ENCODE results near the gene GPR21. TPM values are rescaled to one million over a fixed set of nuclear protein-coding genes. Genes with fewer than 3 reads are reported as not detected.

The GPR21 gene
- total RNA-seq, 1 donor from 2014 or later = not detected

DNA sequence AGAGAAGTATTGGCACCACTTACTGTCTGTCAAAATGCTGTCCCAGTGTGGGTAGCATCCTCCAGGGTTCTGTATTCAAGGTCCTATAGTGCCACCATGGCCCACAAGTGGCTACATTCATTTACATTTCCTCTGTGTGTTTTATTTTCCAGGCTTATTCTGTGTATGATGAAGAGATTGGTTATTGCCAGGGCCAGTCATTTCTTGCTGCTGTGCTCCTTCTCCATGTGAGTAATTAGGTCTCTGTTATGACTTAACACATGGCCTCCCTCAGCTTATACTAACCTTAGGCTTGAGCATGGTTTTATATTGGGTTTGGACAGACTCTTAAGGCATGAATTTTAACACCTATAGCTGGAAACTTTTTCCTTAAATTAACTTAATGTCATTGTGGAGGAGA lies 36.7 kb downstream of the GPR21 start:
- TF ChIP-seq, protein P1, sequence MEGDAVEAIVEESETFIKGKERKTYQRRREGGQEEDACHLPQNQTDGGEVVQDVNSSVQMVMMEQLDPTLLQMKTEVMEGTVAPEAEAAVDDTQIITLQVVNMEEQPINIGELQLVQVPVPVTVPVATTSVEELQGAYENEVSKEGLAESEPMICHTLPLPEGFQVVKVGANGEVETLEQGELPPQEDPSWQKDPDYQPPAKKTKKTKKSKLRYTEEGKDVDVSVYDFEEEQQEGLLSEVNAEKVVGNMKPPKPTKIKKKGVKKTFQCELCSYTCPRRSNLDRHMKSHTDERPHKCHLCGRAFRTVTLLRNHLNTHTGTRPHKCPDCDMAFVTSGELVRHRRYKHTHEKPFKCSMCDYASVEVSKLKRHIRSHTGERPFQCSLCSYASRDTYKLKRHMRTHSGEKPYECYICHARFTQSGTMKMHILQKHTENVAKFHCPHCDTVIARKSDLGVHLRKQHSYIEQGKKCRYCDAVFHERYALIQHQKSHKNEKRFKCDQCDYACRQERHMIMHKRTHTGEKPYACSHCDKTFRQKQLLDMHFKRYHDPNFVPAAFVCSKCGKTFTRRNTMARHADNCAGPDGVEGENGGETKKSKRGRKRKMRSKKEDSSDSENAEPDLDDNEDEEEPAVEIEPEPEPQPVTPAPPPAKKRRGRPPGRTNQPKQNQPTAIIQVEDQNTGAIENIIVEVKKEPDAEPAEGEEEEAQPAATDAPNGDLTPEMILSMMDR (conservative IDR thresholded peaks at IDR 0.05; ENCODE audit: low read depth, low read length) = no peak
- H3K4me3 ChIP-seq (ENCODE audit: low read depth, low read length) = no peak overlapping the region
- no peak for DNase-seq (ENCODE audit: low read depth)

DNA sequence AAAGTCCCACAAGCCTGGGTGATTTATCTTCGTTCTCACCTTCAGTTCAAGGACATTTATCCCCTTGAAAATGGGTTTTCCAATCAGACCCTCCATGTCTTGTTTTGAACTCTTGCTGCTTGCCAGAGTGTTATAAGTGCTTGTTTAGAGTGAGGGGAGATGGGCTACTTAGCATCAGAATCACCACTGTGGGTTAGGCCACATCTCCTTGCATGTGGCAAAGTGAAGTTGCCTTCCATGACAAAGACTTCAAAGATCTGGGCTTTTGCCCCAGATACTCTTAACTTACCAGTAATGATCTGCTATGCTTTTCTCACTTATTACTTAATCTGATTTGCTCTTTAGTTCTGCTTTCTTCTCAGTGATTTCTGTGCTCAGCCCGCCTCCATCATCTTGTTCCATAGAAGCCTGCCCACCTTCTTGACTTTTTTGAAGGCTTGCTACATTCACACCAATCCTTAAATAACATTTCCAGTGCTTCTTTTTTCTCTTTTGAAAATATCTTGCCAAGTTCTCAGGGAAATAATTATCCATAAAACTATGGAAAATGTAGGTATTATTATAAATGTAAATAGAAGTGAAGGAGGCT lies 39.0 kb downstream of the GPR21 start:
- no peak overlapping the region for H3K4me3 ChIP-seq (ENCODE audit: low read depth, low read length)
- DNase-seq (ENCODE audit: low read depth) = no peak
- TF ChIP-seq, protein P1 (conservative IDR thresholded peaks at IDR 0.05; ENCODE audit: low read depth, low read length) = no peak

DNA sequence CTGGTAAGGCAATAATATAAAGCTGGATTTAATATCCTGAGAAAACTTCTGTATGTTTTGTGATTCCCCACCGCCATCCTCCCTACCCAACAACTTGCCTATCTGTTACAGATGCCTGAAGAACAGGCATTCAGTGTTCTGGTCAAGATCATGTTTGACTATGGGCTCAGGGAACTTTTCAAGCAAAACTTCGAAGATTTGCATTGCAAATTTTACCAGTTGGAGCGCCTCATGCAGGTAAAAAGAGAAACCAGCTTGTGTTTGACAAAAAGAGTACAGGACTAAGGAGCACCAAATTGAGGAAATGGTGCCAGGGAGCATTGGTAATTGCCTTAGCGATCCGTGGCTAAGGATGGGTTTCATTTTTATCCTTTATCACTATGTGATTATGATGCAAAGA lies 40.0 kb downstream of the GPR21 start:
- no peak for DNase-seq (ENCODE audit: low read depth)
- TF ChIP-seq, protein P1 (conservative IDR thresholded peaks at IDR 0.05; ENCODE audit: low read depth, low read length) = no peak
- H3K4me3 ChIP-seq (ENCODE audit: low read depth, low read length) = no peak overlapping the region

DNA sequence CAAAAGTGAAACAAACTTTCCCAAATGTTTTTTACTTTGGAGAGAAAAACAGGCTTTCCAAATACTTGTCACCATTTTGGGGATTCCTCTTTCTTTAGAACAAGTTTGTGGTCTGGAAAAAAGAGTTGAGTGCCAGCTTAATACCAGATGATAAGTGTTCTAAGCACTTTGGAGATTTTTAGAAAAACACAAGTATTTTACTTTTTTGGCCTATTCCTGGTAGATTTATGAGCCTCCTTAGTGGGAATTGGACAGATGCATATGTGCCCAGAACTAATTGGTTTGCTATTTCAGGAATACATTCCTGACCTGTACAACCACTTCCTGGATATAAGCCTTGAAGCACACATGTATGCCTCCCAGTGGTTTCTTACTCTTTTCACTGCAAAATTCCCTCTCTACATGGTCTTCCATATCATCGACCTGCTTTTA lies 40.5 kb downstream of the GPR21 start:
- DNase-seq (ENCODE audit: low read depth) = no peak
- TF ChIP-seq, protein P1 (conservative IDR thresholded peaks at IDR 0.05; ENCODE audit: low read depth, low read length) = no peak
- H3K4me3 ChIP-seq (ENCODE audit: low read depth, low read length) = no peak overlapping the region

DNA sequence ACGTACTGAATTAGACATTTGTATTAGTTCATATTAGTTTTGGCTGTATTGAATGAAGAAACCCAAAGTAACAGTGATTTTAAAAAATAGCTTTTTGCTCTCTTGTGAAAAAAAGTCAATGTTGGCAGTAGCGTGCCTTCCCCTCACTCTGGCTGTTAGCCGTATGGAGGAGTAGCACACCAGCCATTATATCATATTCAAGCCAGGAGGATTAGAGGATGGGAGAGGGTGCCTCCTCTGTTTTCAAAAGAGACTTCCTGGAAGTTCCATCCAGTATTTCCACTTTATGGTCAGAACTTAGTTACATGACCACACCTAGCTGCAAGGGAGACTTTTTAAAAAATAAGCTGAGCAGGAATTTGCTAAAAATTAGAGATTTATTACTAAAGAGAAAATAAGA lies 41.2 kb downstream of the GPR21 start:
- TF ChIP-seq, protein P1 (conservative IDR thresholded peaks at IDR 0.05; ENCODE audit: low read depth, low read length) = no peak
- no peak for DNase-seq (ENCODE audit: low read depth)
- H3K4me3 ChIP-seq (ENCODE audit: low read depth, low read length) = no peak overlapping the region

DNA sequence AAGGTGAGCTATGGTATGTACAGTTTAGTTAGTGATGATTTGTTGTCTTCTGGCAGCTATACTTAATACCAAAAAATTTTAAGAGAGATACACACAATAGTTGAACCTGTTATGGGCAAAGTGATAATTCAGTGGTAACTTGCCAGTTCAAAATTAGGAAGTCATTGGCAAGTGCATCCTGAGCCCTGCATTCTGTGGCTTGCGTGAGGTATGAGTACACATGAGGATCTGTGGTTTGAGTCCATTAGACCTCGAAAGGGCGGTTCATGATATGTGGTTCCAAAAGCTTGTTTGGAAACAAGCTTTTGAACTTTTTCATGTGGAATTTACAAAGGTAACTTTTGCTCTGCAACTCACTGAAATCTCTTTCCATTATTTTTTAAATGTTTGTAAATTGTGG lies 47.0 kb downstream of the GPR21 start:
- TF ChIP-seq, protein P1 (conservative IDR thresholded peaks at IDR 0.05; ENCODE audit: low read depth, low read length) = no peak
- no peak for DNase-seq (ENCODE audit: low read depth)
- H3K4me3 ChIP-seq (ENCODE audit: low read depth, low read length) = no peak overlapping the region

DNA sequence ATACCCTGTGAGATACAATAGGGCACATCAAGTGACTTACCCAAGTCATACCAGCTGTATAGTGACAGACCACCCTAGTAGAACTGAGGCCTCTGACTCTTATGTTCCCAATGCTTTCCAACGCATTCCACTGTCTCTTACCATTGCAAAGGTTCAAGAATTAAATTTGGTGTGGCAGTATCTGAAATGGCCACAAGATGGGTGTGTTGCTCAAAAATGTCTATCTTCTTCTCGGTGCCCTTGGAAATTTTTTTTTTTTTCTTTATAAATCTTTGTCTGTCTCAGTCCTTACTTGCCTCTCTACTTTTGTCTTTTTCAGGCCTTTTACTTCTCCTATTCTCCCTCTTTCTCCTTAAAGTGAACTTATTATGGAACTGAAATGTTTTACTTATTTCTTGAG lies 48.4 kb downstream of the GPR21 start:
- H3K4me3 ChIP-seq (ENCODE audit: low read depth, low read length) = no peak overlapping the region
- TF ChIP-seq, protein P1 (conservative IDR thresholded peaks at IDR 0.05; ENCODE audit: low read depth, low read length) = peak; percentile 68
- no peak for DNase-seq (ENCODE audit: low read depth)

Measured in epithelial cell of proximal tubule (primary cell).